HG03565 (cell line): ENCODE data around the gene XRN2.
"Not testable (repeated sequence)": the region's sequence is repeated elsewhere in the genome, so short reads cannot be mapped to it uniquely, and the experiment has no call there.

Experiments
- ATAC-seq: cut with Tn5 transposase; IDR thresholded peaks from one replicate; pipeline ENCODE4 v1.9.1; 2021; ENCODE audit warnings: mild to moderate bottlenecking, moderate library complexity; ENCODE audit not compliant: unreplicated experiment

Gene XRN2

GRCh38 chr20:21344961-21345360 is 41.8 kb downstream of the XRN2 start:
- ATAC-seq: no peak

- no peak for ATAC-seq
These were observed 49.6 kb downstream of the XRN2 start for GRCh38 chr20:21352703-21353102.

- no peak for ATAC-seq
These were observed 50.1 kb downstream of the XRN2 start for GRCh38 chr20:21353236-21353635.

DNA sequence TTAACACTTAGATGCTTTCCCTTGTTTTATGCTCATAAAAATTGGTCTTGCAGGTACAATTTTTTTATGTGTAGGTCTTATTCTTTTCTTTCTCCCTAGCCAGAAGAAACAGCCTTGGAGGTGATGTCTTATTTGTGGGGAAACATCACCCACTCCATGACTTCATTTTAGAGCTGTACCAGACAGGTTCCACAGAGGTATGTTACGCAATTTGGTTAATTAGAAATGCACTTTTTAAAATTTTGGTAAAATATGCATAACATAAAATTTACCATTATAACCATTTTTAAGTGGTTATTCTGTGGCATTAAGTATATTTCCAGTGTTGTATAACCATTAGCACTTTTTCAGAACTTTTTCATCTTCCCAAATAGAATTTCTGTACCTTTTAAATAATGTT is 52.9 kb downstream of the XRN2 start:
- ATAC-seq: no peak

DNA sequence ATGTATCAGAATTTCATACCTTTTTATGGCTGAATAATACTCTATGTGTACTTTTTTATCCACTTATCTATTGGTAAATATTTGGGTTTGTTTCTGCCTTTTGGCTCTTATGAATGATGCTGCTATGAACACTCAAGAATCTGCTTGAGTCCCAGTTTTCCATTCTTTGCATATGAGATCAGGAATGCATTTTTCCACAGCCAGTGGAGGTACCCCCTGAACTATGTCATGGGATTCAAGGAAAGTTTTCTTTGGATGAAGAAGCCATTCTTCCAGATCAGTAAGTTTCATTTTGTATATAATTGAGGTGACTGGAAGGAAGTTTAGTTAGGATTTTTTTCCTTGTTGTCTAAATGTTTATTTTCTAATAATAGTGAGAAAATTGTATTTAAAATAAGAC is 53.3 kb downstream of the XRN2 start:
- no peak for ATAC-seq

GRCh38 chr20:21357844-21358243 is 54.7 kb downstream of the XRN2 start:
- ATAC-seq: no peak

GRCh38 chr20:21358737-21359136 is 55.6 kb downstream of the XRN2 start:
- no peak for ATAC-seq

GRCh38 chr20:21360705-21361104 is 57.6 kb downstream of the XRN2 start:
- ATAC-seq: no peak

GRCh38 chr20:21361266-21361665 is 58.1 kb downstream of the XRN2 start:
- no peak for ATAC-seq

DNA sequence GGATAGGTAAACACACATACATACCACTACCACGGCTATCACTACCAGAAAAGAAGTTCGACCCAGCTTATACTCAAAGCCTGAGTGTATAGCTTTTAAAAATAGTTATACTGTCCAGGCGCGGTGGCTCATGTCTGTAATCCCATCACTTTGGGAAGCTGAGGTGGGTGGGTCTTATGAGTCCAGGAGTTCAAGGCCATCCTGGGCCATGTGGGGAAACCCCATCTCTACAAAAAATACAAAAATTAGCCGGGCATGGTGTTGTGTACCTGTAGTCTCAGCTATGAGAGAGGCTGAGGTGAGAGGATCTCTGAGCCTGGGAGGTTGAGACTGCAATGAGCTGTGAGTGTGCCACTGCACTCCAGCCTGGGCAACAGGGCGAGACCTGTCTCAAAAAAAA is 61.3 kb downstream of the XRN2 start:
- no peak for ATAC-seq

DNA sequence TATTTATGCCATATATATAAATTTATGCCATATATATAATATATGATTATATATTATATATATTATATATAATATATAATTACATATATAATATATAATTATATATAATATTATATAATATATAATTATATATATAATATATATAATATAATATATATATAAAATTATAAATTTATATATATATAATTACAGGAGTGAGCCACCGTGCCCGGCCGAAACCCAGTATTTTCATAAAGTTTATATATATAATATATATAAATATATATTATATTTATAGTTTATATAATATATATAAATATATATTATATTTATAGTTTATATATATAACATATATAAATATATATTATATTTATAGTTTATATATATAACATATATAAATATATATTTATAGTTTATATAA is 62.6 kb downstream of the XRN2 start:
- ATAC-seq: no peak

DNA sequence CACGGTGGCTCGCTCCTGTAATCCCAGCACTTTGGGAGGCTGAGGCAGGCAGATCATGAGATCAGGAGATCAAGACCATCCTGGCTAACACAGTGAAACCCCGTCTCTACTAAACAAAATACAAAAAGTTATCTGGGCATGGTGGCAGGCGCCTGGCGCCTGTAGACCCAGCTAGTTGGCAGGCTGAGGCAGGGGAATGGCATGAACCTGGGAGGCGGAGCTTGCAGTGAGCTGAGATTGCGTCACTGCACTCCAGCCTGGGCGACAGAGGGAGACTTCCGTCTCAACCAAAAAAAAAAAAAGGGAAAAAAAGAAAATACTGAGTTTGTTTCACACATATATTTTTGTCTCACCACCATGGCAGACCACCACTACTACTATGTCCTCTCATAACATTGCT is 63.1 kb downstream of the XRN2 start:
- not testable (repeated sequence) for ATAC-seq

DNA sequence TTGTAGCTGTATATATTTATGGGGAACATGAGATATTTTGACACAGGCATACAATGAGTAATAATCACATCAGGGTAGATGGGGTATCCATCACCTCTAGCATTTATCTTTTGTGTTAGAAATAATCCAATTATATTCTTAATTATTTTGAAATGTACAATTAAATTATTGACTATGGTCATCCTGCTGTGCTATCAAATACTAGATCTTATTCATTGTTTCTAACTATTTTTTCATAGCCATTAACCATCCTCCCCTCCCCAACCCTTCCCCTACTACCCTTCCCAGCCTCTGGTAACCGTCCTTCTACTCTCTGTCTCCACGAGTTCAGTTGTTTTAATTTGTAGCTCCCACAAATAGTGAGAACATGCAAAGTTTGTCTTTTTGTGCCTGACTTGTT is 65.7 kb downstream of the XRN2 start:
- no peak for ATAC-seq

- ATAC-seq: no peak
These were observed 68.1 kb downstream of the XRN2 start for GRCh38 chr20:21371193-21371592.

GRCh38 chr20:21372016-21372415 is 68.9 kb downstream of the XRN2 start:
- no peak for ATAC-seq

DNA sequence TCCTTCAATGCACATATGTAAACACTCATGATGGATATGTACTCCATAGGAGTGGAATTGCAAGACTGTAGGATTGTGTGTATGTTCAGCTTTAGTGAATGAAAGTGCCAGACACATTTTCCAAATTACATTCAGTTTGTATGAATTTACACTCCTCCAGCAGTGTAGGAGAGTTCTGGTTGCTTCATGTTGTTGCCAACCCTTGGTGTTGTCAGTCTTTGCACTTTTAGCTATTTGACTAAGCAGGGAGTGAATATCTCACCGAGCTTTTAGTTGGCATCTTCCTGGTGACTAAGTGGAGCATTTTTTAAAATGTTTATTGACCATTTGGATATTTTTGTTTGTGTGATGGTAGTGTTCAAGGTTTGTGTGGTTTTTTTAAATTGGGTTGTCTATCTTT is 70.3 kb downstream of the XRN2 start:
- no peak for ATAC-seq

- no peak for ATAC-seq
These were observed 73.5 kb downstream of the XRN2 start for GRCh38 chr20:21376626-21377025.

GRCh38 chr20:21377701-21378100 is 74.6 kb downstream of the XRN2 start:
- no peak for ATAC-seq

GRCh38 chr20:21378259-21378658 is 75.1 kb downstream of the XRN2 start:
- ATAC-seq: no peak

DNA sequence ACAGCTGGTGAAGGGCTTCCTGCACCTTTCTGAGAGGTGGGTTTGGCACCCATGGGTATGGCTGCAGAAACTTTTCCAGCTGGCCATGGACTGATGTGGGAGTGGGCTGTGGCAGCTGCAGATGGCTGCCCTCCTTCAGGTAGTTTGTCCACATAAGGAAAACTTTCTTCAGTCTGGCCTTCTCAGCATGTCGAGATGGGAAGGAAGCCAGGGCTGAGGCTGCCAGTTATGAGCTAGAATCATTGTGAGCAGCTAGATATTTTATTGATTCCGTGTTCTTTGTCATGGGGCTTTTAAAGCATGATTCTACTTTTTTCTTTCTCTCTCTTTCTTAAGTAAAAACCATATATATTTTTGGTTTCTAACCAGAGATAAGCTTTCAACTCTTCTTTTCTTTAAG is 77.6 kb downstream of the XRN2 start:
- no peak for ATAC-seq

DNA sequence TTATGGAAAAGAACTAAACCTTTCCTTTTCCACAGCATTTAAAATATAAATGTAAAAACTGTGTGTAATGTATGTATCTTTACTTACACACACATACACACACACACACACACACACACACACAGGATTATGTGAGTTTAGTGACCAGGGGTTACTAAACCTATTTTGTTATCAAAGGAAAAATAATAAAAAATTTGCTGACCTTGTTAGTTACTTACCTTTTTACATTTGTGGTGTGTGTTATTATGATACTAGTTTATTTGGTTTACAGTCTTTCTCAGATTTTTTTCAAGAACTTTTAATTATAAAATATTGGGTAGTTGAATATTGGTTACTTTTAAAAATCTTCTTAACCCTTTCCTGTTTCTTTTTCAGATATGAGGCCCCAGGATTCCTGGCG is 78.5 kb downstream of the XRN2 start:
- no peak for ATAC-seq

GRCh38 chr20:21384308-21384892 is 81.3 kb downstream of the XRN2 start:
- ATAC-seq: no peak

DNA sequence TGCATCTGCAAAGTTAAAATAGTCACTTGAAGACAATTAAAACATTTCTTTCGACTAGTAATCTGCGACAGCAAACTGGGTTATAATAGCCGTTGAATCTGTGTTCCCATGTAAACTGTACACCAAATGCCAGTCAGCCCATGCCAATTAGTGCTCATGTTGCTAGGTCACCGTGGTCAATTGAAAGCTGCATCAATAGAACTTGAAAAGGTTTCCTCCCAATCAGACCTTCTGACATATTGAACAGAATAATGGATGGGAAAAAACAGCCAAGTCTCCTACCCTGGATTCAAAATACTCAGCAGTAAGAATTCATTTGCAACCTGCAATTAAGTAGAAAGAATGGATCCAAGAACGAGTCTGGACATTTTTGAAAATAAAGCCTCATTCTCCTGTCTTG is 83.0 kb downstream of the XRN2 start:
- ATAC-seq: no peak

DNA sequence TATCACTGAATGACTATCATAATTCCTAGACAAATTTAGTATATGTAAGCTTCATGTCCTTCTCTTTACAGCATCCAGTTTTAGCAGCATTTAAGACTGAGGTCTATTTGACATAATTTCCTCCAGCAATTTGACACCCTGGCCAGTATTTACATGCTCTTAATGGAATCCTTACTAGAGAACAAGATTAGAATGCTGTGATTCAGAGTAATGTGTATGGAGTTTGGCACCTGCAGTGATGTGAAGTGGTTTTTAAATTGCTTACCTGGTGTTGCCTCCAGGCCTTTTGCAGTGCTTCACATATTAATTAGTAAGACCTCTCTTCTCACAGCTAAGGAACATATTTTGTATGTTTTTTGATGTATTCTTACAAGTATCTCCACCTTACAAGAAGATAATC is 84.4 kb downstream of the XRN2 start:
- no peak for ATAC-seq
